Smooth muscle cell (in vitro differentiated cells): ENCODE data around the gene PSMD12. TPM values are rescaled to one million over a fixed set of nuclear protein-coding genes. Genes with fewer than 3 reads are reported as not detected.

Experiments used
- DNase-seq: peaks from one replicate; lab custom pipeline; 2025; ENCODE audit not compliant: unreplicated experiment; lab: John Stamatoyannopoulos, UW
- H2AFZ ChIP-seq: fragments of 200-600 bp; sonication (generic); 2 replicates; pipeline ENCODE4 v1.6.0; 2016; ENCODE audit warnings: antibody characterized with exemption, low read depth, mild to moderate bottlenecking
- H3F3A ChIP-seq: fragments of 200-600 bp; sonication (generic); 2 replicates; pipeline ENCODE4 v1.6.0; 2017; ENCODE audit warnings: antibody characterized with exemption, low read depth
- H3K27ac ChIP-seq: fragments of 200-600 bp; sonication (generic); 2 replicates; pipeline ENCODE4 v1.5.1; 2016; ENCODE audit warnings: low read depth, mild to moderate bottlenecking
- H3K27me3 ChIP-seq: fragments of 200-600 bp; sonication (generic); 2 replicates; pipeline ENCODE4 v1.6.1; 2016; ENCODE audit warnings: low read depth, mild to moderate bottlenecking
- H3K36me3 ChIP-seq: fragments of 200-600 bp; sonication (generic); 2 replicates; pipeline ENCODE4 v1.5.1; 2016; ENCODE audit warnings: low read depth
- H3K4me1 ChIP-seq: fragments of 200-600 bp; sonication (generic); 2 replicates; pipeline ENCODE4 v1.5.1; 2016; ENCODE audit warnings: low read depth
- H3K4me2 ChIP-seq: fragments of 200-600 bp; sonication (generic); 2 replicates; pipeline ENCODE4 v1.6.0; 2016; ENCODE audit warnings: mild to moderate bottlenecking
- H3K4me3 ChIP-seq: fragments of 200-600 bp; sonication (generic); 2 replicates; pipeline ENCODE4 v1.5.1; 2016; ENCODE audit warnings: mild to moderate bottlenecking
- H3K79me2 ChIP-seq: fragments of 200-600 bp; sonication (generic); 2 replicates; pipeline ENCODE4 v1.6.0; 2016; ENCODE audit warnings: low read depth, mild to moderate bottlenecking
- H3K9ac ChIP-seq: fragments of 200-600 bp; sonication (generic); 2 replicates; pipeline ENCODE4 v1.6.0; 2016; ENCODE audit warnings: low read depth
- H3K9me3 ChIP-seq: fragments of 200-600 bp; sonication (generic); replicated peaks from 2 replicates; pipeline ENCODE4 v1.5.1; 2016; ENCODE audit warnings: low read depth
- H4K20me1 ChIP-seq: fragments of 200-600 bp; sonication (generic); 2 replicates; pipeline ENCODE4 v1.6.0; 2016; ENCODE audit warnings: low read depth
- WGBS: methylation state at CpG from one replicate; pipeline ENCODE4 v1.1.7; 2016; ENCODE audit warnings: low lambda C conversion rate; 5-methylcytosine and 5-hydroxymethylcytosine counted together
- polyA plus RNA-seq: library from polyadenylated mRNA; unstranded; fragments of >200 nt; fragmentation: Nextera tagmentation; extraction: Ambion mirVana; gene quantifications from 2 replicates; pipeline ENCODE4 v1.2.1, GENCODE V29; 2016
- total RNA-seq: library from RNA; depleted of rRNA; stranded (reverse); fragments of >200 nt; gene quantifications from 2 replicates; pipeline ENCODE4 v1.2.3, GENCODE V29; 2014
- TF ChIP-seq, protein P1 (sequence below): fragments of 200-600 bp; sonication (generic); IDR thresholded peaks from 2 replicates; pipeline ENCODE4 v1.5.1; 2017; ENCODE audit warnings: borderline replicate concordance, mild to moderate bottlenecking, antibody characterized with exemption; ENCODE audit not compliant: insufficient read depth, poor library complexity, severe bottlenecking

PSMD12 gene
- total and polyA plus RNA-seq, 2 experiments from 2014 or later = 34.7 to 51.7 TPM

GRCh38 chr17:67359960-67360791 lies 6.2 kb downstream of the PSMD12 start:
- Histone ChIP-seq H3K36me3 (peaks cover 12% of the 10 kb centered on the region), H4K20me1 (peaks cover 95% of the 10 kb centered on the region), H3F3A (no peaks in the 10 kb centered on the region), H2AFZ (no peak overlapping the region), H3K79me2 (peaks cover 91% of the 10 kb centered on the region), H3K4me2 (no peak overlapping the region), H3K9ac (no peak overlapping the region), H3K27ac (no peak overlapping the region), H3K4me1 (peaks cover 11% of the 10 kb centered on the region), H3K27me3 (no peaks in the 10 kb centered on the region), H3K4me3 (no peak overlapping the region), H3K9me3 (no peaks in the 10 kb centered on the region)
- TF ChIP-seq, protein P1, sequence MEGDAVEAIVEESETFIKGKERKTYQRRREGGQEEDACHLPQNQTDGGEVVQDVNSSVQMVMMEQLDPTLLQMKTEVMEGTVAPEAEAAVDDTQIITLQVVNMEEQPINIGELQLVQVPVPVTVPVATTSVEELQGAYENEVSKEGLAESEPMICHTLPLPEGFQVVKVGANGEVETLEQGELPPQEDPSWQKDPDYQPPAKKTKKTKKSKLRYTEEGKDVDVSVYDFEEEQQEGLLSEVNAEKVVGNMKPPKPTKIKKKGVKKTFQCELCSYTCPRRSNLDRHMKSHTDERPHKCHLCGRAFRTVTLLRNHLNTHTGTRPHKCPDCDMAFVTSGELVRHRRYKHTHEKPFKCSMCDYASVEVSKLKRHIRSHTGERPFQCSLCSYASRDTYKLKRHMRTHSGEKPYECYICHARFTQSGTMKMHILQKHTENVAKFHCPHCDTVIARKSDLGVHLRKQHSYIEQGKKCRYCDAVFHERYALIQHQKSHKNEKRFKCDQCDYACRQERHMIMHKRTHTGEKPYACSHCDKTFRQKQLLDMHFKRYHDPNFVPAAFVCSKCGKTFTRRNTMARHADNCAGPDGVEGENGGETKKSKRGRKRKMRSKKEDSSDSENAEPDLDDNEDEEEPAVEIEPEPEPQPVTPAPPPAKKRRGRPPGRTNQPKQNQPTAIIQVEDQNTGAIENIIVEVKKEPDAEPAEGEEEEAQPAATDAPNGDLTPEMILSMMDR = no peak
- 90% methylated on average over 8 of the region's 8 CpGs for WGBS
- DNase-seq = no peak

GRCh38 chr17:67358612-67359011 lies 7.8 kb downstream of the PSMD12 start:
- Histone ChIP-seq H3K4me1 (no peaks in the 10 kb centered on the region), H3K4me2 (no peak overlapping the region), H3K9ac (no peak overlapping the region), H3K4me3 (no peak overlapping the region), H3K36me3 (peaks cover 13% of the 10 kb centered on the region), H3K27me3 (no peaks in the 10 kb centered on the region), H2AFZ (no peak overlapping the region), H3F3A (no peaks in the 10 kb centered on the region), H3K79me2 (peaks cover 83% of the 10 kb centered on the region), H3K27ac (no peak overlapping the region), H4K20me1 (peaks cover 89% of the 10 kb centered on the region), H3K9me3 (no peaks in the 10 kb centered on the region)
- DNase-seq = no peak
- TF ChIP-seq, protein P1 = no peak
- WGBS = 77% methylated on average over 2 of the region's 2 CpGs

GRCh38 chr17:67353929-67354574 lies 12.3 kb downstream of the PSMD12 start:
- Histone ChIP-seq H3K4me3 (no peak overlapping the region), H3F3A (no peaks in the 10 kb centered on the region), H3K27ac (no peak overlapping the region), H3K9me3 (no peaks in the 10 kb centered on the region), H4K20me1 (peaks cover 64% of the 10 kb centered on the region), H3K4me2 (no peak overlapping the region), H3K36me3 (peaks cover 23% of the 10 kb centered on the region), H3K79me2 (peaks cover 55% of the 10 kb centered on the region), H3K27me3 (no peaks in the 10 kb centered on the region), H3K4me1 (no peaks in the 10 kb centered on the region), H3K9ac (no peak overlapping the region), H2AFZ (no peak overlapping the region)
- WGBS = 83% methylated on average over 8 of the region's 8 CpGs
- TF ChIP-seq, protein P1 = no peak
- no peak for DNase-seq
